ENCODE data around the gene RGS7.
"Not testable (repeated sequence)": the region's sequence is repeated elsewhere in the genome, so short reads cannot be mapped to it uniquely, and the experiment has no call there.

Gene RGS7

GRCh38 chr1:241202401-241202800, 154.6 kb downstream of the RGS7 start:
- no peak for DNase-seq

- DNase-seq, result no peak
Observed at GRCh38 chr1:241186716-241187115, 170.3 kb downstream of the RGS7 start.

GRCh38 chr1:241181971-241182370, 175.0 kb downstream of the RGS7 start:
- no peak for DNase-seq

GRCh38 chr1:241181471-241181870, 175.5 kb downstream of the RGS7 start:
- no peak for DNase-seq

- DNase-seq, result no peak
Observed at GRCh38 chr1:241180569-241180968, 176.4 kb downstream of the RGS7 start.

- no peak for DNase-seq
Observed at GRCh38 chr1:241177660-241178059, 179.3 kb downstream of the RGS7 start.

GRCh38 chr1:241172486-241172885, 184.5 kb downstream of the RGS7 start:
- DNase-seq, result no peak

- no peak for DNase-seq
Observed at GRCh38 chr1:241171991-241172390, 185.0 kb downstream of the RGS7 start.

- no peak for DNase-seq
Observed at GRCh38 chr1:241167121-241167630, 189.8 kb downstream of the RGS7 start.

- DNase-seq, result no peak
Observed at GRCh38 chr1:241166625-241167024, 190.4 kb downstream of the RGS7 start.

- not testable (repeated sequence) for DNase-seq
Observed at GRCh38 chr1:241165256-241165655, 191.7 kb downstream of the RGS7 start.

- DNase-seq, result no peak
Observed at GRCh38 chr1:241163363-241163762, 193.6 kb downstream of the RGS7 start.

GRCh38 chr1:241161188-241161689, 195.8 kb downstream of the RGS7 start:
- no peak for DNase-seq

GRCh38 chr1:241157435-241157834, 199.6 kb downstream of the RGS7 start:
- DNase-seq, result no peak

- DNase-seq, result no peak
Observed at GRCh38 chr1:241156231-241156965, 200.6 kb downstream of the RGS7 start.

- DNase-seq, result no peak
Observed at GRCh38 chr1:241145881-241146280, 211.1 kb downstream of the RGS7 start.

GRCh38 chr1:241143765-241144442, 213.1 kb downstream of the RGS7 start:
- no peak for DNase-seq

GRCh38 chr1:241142493-241142892, 214.5 kb downstream of the RGS7 start:
- DNase-seq, result no peak

GRCh38 chr1:241141646-241142045, 215.4 kb downstream of the RGS7 start:
- DNase-seq, result not testable (repeated sequence)

GRCh38 chr1:241140670-241141069, 216.3 kb downstream of the RGS7 start:
- no peak for DNase-seq

GRCh38 chr1:241139047-241139446, 218.0 kb downstream of the RGS7 start:
- DNase-seq, result no peak

- no peak for DNase-seq
Observed at GRCh38 chr1:241138248-241138647, 218.8 kb downstream of the RGS7 start.

GRCh38 chr1:241136389-241136788, 220.6 kb downstream of the RGS7 start:
- no peak for DNase-seq

- DNase-seq, result no peak
Observed at GRCh38 chr1:241131636-241132194, 225.3 kb downstream of the RGS7 start.
